ENCODE results near the gene MYLK4.

Gene MYLK4

GRCh38 chr6:2729921-2730320, 20.8 kb downstream of the MYLK4 start:
- H2AFZ ChIP-seq: no peak overlapping the region
- no peaks in the 10 kb centered on the region for H3K36me3 ChIP-seq (ENCODE audit: control insufficient read depth, insufficient read depth, low read length)
- H3K4me2 ChIP-seq (ENCODE audit: low read length): no peak overlapping the region
- no peaks in the 10 kb centered on the region for H3K79me2 ChIP-seq
- H3K27ac ChIP-seq: no peak overlapping the region
- no peaks in the 10 kb centered on the region for H3K9me3 ChIP-seq (ENCODE audit: control insufficient read depth, low read length)
- no peaks in the 10 kb centered on the region for H3K27me3 ChIP-seq (ENCODE audit: control insufficient read depth, insufficient read depth, low read length)
- no peak overlapping the region for H3K9ac ChIP-seq
- no peak overlapping the region for H3K4me3 ChIP-seq (ENCODE audit: low read depth, low read length)
- H3K4me1 ChIP-seq: peaks cover 16% of the 10 kb centered on the region
- TF ChIP-seq CTCF (IDR thresholded peaks at IDR 0.05): no peak

GRCh38 chr6:2725999-2726567, 24.6 kb downstream of the MYLK4 start:
- Histone ChIP-seq H3K79me2 (no peaks in the 10 kb centered on the region), H3K4me3 (ENCODE audit: low read depth, low read length) (no peak overlapping the region), H3K9me3 (ENCODE audit: control insufficient read depth, low read length) (no peaks in the 10 kb centered on the region), H3K9ac (no peak overlapping the region), H3K4me2 (ENCODE audit: low read length) (no peak overlapping the region), H3K27me3 (ENCODE audit: control insufficient read depth, insufficient read depth, low read length) (no peaks in the 10 kb centered on the region), H2AFZ (peak overlapping the region; percentile 51), H3K4me1 (peaks cover 9% of the 10 kb centered on the region), H3K36me3 (ENCODE audit: control insufficient read depth, insufficient read depth, low read length) (no peaks in the 10 kb centered on the region), H3K27ac (no peak overlapping the region)
- TF ChIP-seq CTCF (IDR thresholded peaks at IDR 0.05): no peak

- peaks cover 7% of the 10 kb centered on the region for H3K4me1 ChIP-seq
- TF ChIP-seq CTCF (IDR thresholded peaks at IDR 0.05): no peak
- no peaks in the 10 kb centered on the region for H3K79me2 ChIP-seq
- peak overlapping the region; percentile 51 for H2AFZ ChIP-seq
- H3K27ac ChIP-seq: no peak overlapping the region
- no peaks in the 10 kb centered on the region for H3K36me3 ChIP-seq (ENCODE audit: control insufficient read depth, insufficient read depth, low read length)
- H3K9me3 ChIP-seq (ENCODE audit: control insufficient read depth, low read length): no peaks in the 10 kb centered on the region
- H3K4me3 ChIP-seq (ENCODE audit: low read depth, low read length): no peak overlapping the region
- H3K4me2 ChIP-seq (ENCODE audit: low read length): no peak overlapping the region
- no peak overlapping the region for H3K9ac ChIP-seq
- H3K27me3 ChIP-seq (ENCODE audit: control insufficient read depth, insufficient read depth, low read length): no peaks in the 10 kb centered on the region
Measured at GRCh38 chr6:2725364-2725988, 25.2 kb downstream of the MYLK4 start.

GRCh38 chr6:2721219-2721618, 29.5 kb downstream of the MYLK4 start:
- Histone ChIP-seq H3K4me3 (ENCODE audit: low read depth, low read length) (no peak overlapping the region), H3K36me3 (ENCODE audit: control insufficient read depth, insufficient read depth, low read length) (no peaks in the 10 kb centered on the region), H3K27ac (no peak overlapping the region), H3K4me1 (peaks cover 3% of the 10 kb centered on the region), H2AFZ (no peak overlapping the region), H3K27me3 (ENCODE audit: control insufficient read depth, insufficient read depth, low read length) (no peaks in the 10 kb centered on the region), H3K9me3 (ENCODE audit: control insufficient read depth, low read length) (no peaks in the 10 kb centered on the region), H3K4me2 (ENCODE audit: low read length) (no peak overlapping the region), H3K9ac (no peak overlapping the region), H3K79me2 (no peaks in the 10 kb centered on the region)
- TF ChIP-seq CTCF (IDR thresholded peaks at IDR 0.05): no peak

GRCh38 chr6:2719093-2719455, 31.6 kb downstream of the MYLK4 start:
- Histone ChIP-seq H3K4me2 (ENCODE audit: low read length) (no peak overlapping the region), H3K4me1 (no peaks in the 10 kb centered on the region), H3K9ac (no peak overlapping the region), H3K9me3 (ENCODE audit: control insufficient read depth, low read length) (no peaks in the 10 kb centered on the region), H2AFZ (no peak overlapping the region), H3K36me3 (ENCODE audit: control insufficient read depth, insufficient read depth, low read length) (no peaks in the 10 kb centered on the region), H3K27me3 (ENCODE audit: control insufficient read depth, insufficient read depth, low read length) (no peaks in the 10 kb centered on the region), H3K4me3 (ENCODE audit: low read depth, low read length) (no peak overlapping the region), H3K79me2 (no peaks in the 10 kb centered on the region), H3K27ac (no peak overlapping the region)
- TF ChIP-seq CTCF (IDR thresholded peaks at IDR 0.05): no peak
